Measurements from ENCODE around the gene DNAI4.
"Not testable (repeated sequence)": the region's sequence is repeated elsewhere in the genome, so short reads cannot be mapped to it uniquely, and the experiment has no call there.

The DNAI4 gene

GRCh38 chr1:66833112-66833511 lies 91.5 kb downstream of the DNAI4 start:
- no peak for DNase-seq
- TF ChIP-seq POLR2A (IDR thresholded peaks at IDR 0.05; ENCODE audit: low read length): no peak
- no peak for TF ChIP-seq GATA1 (IDR thresholded peaks at IDR 0.05; ENCODE audit: low read depth, low read length)

- DNase-seq: no peak
- no peak for TF ChIP-seq GATA1 (IDR thresholded peaks at IDR 0.05; ENCODE audit: low read depth, low read length)
- TF ChIP-seq POLR2A (IDR thresholded peaks at IDR 0.05; ENCODE audit: low read length): no peak
These were observed 93.0 kb downstream of the DNAI4 start for GRCh38 chr1:66831529-66832239.

DNA sequence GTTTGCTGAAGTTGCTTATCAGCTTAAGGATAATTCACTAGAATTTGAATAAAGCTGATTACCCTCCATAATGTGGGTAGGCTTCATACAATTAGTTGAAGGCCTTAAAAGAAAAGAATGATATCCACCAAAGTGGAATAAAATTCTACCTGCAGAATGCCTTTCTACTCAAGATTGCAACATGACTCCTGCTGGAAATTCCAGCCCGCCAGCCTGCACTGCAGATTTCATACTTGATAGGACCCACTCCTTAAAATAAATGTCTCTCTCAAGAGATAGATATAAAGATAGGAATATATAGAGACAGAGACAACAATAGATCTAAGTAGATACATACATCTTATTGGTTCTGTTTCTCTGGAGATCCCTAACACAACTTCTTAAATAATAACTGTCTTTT lies 99.9 kb downstream of the DNAI4 start:
- no peak for DNase-seq
- TF ChIP-seq GATA1 (IDR thresholded peaks at IDR 0.05; ENCODE audit: low read depth, low read length) (no peak), POLR2A (IDR thresholded peaks at IDR 0.05; ENCODE audit: low read length) (no peak)

DNA sequence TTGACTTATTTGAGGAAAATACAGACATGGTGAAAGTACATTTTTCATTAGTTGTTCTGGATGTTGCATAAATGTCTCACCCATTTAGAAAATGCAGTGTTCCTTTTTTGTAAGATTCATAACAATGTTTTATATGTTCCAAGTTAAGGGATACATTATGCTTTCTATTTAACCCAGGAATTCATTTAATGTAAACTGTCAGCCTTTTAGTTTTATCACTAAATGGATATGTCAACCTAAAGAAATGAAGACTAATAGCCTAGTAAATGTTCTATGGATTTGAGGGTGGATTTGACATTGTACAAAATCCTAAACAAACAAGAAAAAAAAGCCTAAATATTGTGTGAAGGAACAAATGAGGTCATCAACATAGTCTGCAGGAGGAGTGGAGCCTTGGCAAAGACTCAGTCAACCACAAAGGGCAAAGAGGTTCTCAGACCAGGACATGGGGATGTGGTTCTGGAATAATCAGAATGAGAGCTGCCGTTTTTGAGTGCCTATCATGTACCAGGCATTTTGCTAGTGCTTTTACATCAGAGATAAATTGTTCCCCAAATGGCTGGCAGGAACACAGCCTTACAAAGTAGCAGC lies 114.8 kb downstream of the DNAI4 start:
- DNase-seq: no peak
- TF ChIP-seq POLR2A (IDR thresholded peaks at IDR 0.05; ENCODE audit: low read length) (no peak), GATA1 (IDR thresholded peaks at IDR 0.05; ENCODE audit: low read depth, low read length) (no peak)

GRCh38 chr1:66809245-66809644 lies 115.4 kb downstream of the DNAI4 start:
- TF ChIP-seq POLR2A (IDR thresholded peaks at IDR 0.05; ENCODE audit: low read length) (no peak), GATA1 (IDR thresholded peaks at IDR 0.05; ENCODE audit: low read depth, low read length) (no peak)

DNA sequence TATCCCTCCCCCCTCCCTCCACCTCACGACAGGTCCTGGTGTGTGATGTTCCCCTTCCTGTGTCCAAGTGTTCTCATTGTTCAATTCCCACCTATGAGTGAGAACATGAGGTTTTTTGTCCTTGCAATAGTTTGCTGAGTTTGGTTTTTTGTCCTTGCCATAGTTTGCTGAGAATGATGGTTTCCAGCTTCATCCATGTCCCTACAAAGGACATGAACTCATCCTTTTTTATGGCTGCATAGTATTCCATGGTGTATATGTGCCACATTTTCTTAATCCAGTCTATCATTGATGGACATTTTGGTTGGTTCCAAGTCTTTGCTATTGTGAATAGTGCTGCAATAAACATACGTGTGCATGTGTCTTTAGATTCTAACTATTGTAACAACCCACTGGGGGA lies 128.8 kb downstream of the DNAI4 start:
- DNase-seq: not testable (repeated sequence)

More at GRCh38 chr1:66809245-66809644, 115.4 kb downstream of the DNAI4 start:
- no peak for DNase-seq

DNA sequence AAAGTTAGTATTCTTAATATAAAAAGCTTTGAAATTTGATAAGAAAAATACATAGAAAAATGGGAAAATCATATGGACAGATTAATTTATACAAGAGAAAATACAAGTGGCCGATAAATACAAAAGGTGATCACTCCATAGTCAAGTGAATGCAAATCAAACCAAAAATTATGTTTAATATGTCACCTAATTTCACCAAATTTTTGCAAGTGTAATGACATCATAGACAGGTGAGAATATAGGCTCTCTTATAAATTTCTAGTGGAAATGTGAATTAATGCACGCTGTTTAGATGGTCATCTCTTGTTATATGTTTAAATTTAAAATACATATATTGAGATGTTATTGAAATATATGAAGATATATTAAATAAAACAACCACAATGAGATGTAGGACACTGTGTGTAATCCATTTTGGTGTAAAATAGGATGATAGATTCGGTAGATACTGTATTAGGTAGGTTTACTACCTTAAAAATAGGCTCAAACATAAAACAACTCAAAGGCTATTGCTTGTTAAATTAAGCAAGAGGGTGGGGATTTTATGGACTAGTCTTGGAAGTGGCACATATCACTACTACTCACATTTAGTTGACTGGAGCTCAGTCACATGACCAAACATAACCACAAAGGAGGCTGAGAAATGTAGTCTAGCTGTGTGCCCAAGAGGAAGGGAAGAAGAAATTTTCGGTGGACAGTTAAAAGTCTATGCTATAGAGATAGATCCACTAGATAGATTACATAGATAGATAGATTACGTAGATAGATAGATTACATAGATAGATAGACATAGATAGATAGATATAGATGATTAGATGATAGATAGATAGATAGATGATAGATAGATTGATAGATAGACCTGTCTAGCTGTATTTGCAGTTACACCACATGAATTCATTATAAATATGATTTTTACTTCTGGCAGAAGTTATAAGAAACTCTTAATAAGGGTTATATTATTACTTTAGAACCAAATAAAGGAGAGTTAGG lies 132.7 kb downstream of the DNAI4 start:
- peak in 1 of 2 experiments; percentile 2 for DNase-seq
- TF ChIP-seq POLR2A (IDR thresholded peaks at IDR 0.05; ENCODE audit: low read length) (no peak), GATA1 (IDR thresholded peaks at IDR 0.05; ENCODE audit: low read depth, low read length) (no peak)

DNA sequence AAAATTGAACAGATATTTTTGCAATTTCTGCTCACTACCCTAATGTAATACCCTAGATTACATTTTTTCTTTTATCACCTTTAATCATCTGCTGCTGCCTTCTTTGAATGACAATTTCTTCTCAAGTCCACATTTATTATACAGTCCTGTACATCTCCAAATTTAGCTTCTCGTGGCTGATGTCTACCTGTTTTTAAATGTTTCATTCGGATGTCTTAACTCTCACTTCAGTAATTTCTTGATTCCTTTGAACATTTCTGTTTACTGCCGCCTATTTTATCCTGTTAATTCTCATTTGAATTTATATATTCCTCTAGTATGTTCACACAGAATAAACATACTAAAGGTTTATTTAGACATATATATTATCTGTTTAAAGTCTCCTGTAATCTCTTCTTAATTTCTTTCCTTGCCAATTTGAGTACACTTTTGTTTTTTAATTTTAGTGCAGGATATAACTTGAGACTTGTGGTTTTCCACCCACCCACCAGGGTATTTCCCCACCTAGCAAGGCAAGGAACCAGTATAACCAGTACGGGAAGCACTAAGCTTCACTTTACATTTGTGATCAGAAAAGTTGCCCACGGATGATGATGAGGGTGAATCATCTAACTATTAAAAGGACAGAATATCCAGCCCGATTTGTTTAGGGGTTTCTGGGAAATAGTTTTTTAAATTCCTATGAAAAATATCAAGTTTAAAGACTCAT lies 136.3 kb downstream of the DNAI4 start:
- TF ChIP-seq GATA1 (IDR thresholded peaks at IDR 0.05; ENCODE audit: low read depth, low read length) (no peak), POLR2A (IDR thresholded peaks at IDR 0.05; ENCODE audit: low read length) (no peak)
- DNase-seq: no peak

DNA sequence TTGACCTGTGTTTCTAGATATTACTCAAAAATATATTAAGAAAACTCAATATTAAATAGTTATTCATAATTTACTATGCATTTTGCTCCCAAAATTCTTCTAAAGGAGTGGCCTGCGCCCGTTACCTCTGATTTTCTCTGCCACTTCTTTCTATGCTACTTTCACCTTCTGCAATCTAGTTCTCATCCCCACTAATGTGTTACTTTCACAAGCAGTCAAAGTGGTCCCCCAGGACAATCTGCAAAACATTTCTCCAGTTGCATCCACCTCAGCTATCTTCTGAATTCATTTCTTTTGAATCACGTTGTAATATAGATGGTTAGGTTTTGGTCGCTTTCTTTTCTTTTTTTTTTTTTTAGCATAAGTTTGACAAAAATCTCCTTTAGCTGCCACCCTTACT lies 137.0 kb downstream of the DNAI4 start:
- TF ChIP-seq POLR2A (IDR thresholded peaks at IDR 0.05; ENCODE audit: low read length) (no peak), GATA1 (IDR thresholded peaks at IDR 0.05; ENCODE audit: low read depth, low read length) (no peak)
- no peak for DNase-seq

- not testable (repeated sequence) for DNase-seq
These were observed 138.9 kb downstream of the DNAI4 start for GRCh38 chr1:66785800-66786199.

GRCh38 chr1:66779475-66780078 lies 145.1 kb downstream of the DNAI4 start:
- no peak for TF ChIP-seq GATA1 (IDR thresholded peaks at IDR 0.05; ENCODE audit: low read depth, low read length)
- no peak for TF ChIP-seq POLR2A (IDR thresholded peaks at IDR 0.05; ENCODE audit: low read length)
- DNase-seq: peak in 1 of 2 experiments; percentile 6

GRCh38 chr1:66778969-66779368 lies 145.7 kb downstream of the DNAI4 start:
- TF ChIP-seq GATA1 (IDR thresholded peaks at IDR 0.05; ENCODE audit: low read depth, low read length): no peak
- no peak for TF ChIP-seq POLR2A (IDR thresholded peaks at IDR 0.05; ENCODE audit: low read length)
- no peak for DNase-seq

DNA sequence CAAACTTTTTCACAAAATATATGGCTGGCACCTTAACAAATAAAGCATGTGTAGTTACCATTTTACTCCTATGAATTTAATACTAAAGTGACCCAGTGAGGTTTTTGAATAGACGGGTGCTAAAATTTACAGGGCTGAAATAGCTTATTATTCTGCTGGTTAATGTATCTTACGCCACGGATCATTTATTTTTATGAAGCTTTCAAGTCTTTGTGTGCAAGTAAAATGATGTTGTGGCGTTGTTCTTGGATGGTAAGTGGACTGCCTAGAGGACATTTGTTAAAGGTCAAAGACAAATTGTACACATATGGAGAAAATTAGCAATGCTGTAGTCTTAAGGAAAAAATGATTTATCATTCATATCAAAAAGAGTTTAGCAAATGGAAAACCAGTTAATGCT lies 146.4 kb downstream of the DNAI4 start:
- no peak for DNase-seq
- no peak for TF ChIP-seq POLR2A (IDR thresholded peaks at IDR 0.05; ENCODE audit: low read length)
- no peak for TF ChIP-seq GATA1 (IDR thresholded peaks at IDR 0.05; ENCODE audit: low read depth, low read length)

Data from erythroblast (primary cell).